Measurements from ENCODE around the gene MYO7A.

MYO7A gene

GRCh38 chr11:77203901-77204753, 76.1 kb downstream of the MYO7A start:
- no peak for DNase-seq

- no peak for DNase-seq
Observed at GRCh38 chr11:77204754-77205466, 76.9 kb downstream of the MYO7A start.

GRCh38 chr11:77205467-77206263, 77.6 kb downstream of the MYO7A start:
- DNase-seq = no peak

GRCh38 chr11:77206264-77207018, 78.4 kb downstream of the MYO7A start:
- no peak for DNase-seq

GRCh38 chr11:77207019-77207485, 79.0 kb downstream of the MYO7A start:
- no peak for DNase-seq

- no peak for DNase-seq
Observed at GRCh38 chr11:77207618-77208313, 79.7 kb downstream of the MYO7A start.

GRCh38 chr11:77208535-77208934, 80.5 kb downstream of the MYO7A start:
- no peak for DNase-seq

GRCh38 chr11:77209663-77210062, 81.6 kb downstream of the MYO7A start:
- DNase-seq = no peak

DNA sequence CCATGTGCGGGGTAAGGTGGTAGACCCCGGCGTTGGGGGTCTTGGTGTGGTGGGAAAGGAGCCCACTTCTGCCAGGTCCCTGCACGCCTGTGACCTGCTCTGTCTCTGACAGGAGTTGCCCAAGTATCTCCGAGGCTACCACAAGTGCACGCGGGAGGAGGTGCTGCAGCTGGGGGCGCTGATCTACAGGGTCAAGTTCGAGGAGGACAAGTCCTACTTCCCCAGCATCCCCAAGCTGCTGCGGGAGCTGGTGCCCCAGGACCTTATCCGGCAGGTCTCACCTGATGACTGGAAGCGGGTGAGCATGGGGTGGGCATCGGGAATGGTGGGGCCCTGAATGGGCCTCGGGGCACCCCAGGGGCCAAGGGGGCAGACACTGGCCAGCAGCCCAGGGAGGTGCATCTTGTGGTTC, 83.0 kb downstream of the MYO7A start:
- DNase-seq = no peak

- DNase-seq = no peak
Observed at GRCh38 chr11:77211594-77212251, 83.7 kb downstream of the MYO7A start.

DNA sequence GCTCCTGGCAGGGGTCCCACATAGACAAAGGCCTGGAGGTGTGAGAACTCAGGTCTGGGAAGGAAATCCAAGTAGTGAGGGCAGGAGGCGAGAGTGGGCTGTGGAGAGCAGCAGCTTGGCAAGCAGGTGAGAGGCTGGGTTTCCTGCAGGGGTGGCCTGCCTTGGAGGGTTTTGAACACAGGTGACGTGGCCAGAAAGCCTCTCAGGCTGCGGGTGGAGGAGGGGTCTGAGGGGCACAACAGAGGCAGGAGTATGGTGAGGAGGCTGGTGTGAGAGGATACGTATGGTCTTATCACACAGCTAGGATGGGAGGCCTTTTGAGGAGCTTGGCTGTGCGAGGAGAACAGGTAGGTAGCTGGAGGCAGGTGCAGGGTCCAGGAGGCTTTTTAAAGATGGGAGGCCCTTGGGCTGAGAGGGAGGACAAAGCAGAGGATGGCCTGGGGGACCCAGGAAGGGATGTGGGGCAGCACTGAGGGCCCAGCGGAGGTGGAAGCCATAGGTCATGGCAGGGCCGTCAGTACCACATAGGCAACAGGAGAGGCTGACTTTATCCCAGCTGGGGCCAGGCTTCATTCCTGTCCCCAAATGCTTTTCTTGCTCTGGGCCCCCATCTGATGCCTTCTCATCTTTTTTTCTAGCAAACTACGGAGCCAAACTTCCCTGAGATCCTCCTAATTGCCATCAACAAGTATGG, 84.4 kb downstream of the MYO7A start:
- DNase-seq = no peak

- DNase-seq = no peak
Observed at GRCh38 chr11:77213029-77213579, 85.1 kb downstream of the MYO7A start.

DNA sequence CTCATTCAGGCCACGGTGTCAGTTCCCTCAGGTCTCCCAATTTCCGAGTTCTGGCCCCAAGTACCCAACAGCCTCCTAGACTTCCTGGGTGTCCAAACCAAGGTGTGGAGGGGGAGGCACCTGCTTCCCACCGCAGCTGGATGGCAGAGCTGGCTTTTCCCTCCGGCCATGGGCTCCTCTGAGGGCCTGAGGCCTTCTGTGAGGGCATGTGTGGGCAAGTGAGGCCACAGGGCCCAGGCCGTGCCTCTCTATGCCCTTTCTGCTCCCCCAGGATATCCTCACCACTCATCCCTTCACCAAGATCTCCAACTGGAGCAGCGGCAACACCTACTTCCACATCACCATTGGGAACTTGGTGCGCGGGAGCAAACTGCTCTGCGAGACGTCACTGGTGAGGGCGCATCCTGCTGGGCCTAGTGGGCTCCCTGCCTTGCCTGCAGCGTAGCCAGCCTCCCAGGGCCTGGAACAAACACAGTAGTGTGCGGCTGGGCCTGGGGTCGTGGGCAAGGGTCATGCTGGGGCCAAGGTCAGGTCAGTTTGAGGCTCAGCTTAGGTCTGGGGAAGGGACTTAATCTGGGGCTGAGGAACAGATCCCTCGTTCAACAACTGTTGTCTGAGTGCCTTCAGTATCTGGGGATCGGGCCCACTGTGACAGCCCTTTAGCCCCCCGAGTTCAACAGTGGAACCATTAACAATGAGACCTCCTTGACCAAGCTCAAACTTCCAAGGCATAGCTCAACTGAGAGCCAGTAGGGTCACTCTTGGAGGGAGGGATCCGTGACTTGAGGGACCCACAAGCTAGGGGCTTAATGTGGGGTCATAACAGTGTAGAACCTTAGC, 85.8 kb downstream of the MYO7A start:
- no peak for DNase-seq

GRCh38 chr11:77214557-77214956, 86.5 kb downstream of the MYO7A start:
- DNase-seq = no peak

DNA sequence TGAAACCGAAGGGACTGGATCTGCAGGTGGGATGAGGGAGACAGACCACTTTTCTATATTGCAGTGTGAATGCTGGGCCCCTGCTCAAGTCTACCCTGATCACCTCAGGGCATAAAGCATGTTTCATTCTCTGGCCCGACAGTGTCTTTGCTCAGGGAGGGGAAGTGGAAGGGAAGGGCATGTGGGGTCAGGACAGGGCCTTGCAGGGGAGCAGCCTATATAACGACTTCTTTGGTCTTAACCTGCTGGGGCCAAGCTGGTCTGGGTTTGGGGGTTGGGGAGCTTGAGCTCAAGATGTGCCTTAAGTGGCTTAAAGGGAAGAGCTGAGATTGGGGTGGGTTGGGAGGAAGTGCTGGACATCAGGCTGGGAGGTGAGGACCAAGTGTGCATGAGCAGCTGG, 87.1 kb downstream of the MYO7A start:
- DNase-seq = no peak

- no peak for DNase-seq
Observed at GRCh38 chr11:77217156-77217555, 89.1 kb downstream of the MYO7A start.

GRCh38 chr11:77223797-77224196, 95.8 kb downstream of the MYO7A start:
- no peak for DNase-seq

DNA sequence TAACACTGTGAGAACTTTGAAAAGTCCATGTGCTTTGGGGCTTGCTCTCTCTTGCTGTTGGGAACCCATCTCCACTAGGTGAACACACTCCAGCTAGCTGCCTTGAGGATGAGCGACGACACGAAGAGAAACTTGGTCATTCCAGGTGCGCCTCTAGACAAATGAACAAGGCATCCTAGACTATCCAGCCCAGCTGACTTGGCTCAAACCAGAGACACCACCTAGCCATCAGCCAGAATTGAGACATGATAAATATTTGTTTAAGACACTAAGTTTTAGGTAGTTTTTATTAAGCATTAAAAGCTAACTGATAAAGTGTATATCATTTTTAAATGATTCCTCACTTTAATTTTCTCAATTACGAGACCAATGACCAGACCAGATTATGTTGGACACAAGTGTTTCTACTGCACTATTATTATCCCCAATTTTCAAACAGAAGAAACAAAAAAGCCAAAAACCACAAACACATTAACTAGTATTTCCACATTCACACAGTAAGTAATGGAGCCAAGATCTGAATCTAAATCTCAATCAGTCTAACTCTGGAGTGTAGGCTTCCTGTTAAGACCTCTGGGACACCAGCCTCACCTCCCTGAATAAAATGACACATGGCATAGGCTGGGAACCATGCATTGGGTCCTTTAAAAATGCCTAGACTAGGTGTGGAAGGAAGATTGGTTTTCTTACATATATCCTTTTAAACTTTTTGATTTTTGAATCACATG, 103.0 kb downstream of the MYO7A start:
- no peak for DNase-seq

DNA sequence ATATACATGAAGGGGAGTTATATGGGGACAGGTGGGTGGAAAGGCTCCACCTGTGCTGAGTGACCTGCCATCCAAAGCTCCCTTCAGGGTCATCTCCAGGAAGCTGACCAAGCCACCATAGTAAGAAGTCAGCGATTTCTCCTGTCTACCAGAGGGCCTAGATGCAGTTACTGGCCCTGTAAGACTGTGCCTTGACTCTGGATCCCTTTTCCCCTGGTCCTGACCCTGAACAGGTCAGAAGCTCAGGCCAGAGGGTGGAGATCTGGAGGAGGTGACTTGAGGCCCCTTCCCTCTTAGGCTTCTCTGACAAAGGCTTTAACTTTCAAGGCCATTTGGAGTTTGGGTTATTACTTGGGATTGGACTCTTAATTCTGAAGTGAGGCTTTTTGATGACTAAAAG, 103.8 kb downstream of the MYO7A start:
- DNase-seq = no peak
